WTC11 (cell line): ENCODE results near the gene BRMS1. TPM values are rescaled to one million over a fixed set of nuclear protein-coding genes. Genes with fewer than 3 reads are reported as not detected.

Source experiments
- ATAC-seq: fragments of 200-7000 bp; cut with Tn5 transposase; 2 replicates; pipeline ENCODE4 v1.10.0; 2021; ENCODE audit warnings: mild to moderate bottlenecking, moderate library complexity
- CTCF ChIA-PET: fragments of 300-600 bp; sonication (Branson Sonifier 250); formaldehyde crosslinking; loops from one replicate; lab custom pipeline; 2021; ENCODE audit warnings: antibody characterized with exemption; lab: Charles Lee
- POLR2A ChIA-PET: fragments of 350-600 bp; sonication (Branson Sonifier 250); formaldehyde crosslinking; loops from one replicate; lab custom pipeline; 2021; ENCODE audit warnings: antibody characterized with exemption; lab: Charles Lee
- DNase-seq: peaks from one replicate; pipeline ENCODE4 v3.0.0; 2021; ENCODE audit warnings: low spot score
- H3K27ac Mint-ChIP-seq: 2 replicates; pipeline ENCODE4 v1.8.0; 2021; ENCODE audit warnings: mixed read lengths
- H3K27me3 Mint-ChIP-seq: 2 replicates; pipeline ENCODE4 v1.8.0; 2021; ENCODE audit warnings: low read depth, mild to moderate bottlenecking, moderate library complexity, mixed read lengths
- H3K36me3 Mint-ChIP-seq: 2 replicates; pipeline ENCODE4 v1.8.0; 2021; ENCODE audit warnings: mixed read lengths
- H3K4me1 Mint-ChIP-seq: 2 replicates; pipeline ENCODE4 v1.8.0; 2022; ENCODE audit warnings: mixed read lengths
- H3K4me3 Mint-ChIP-seq: 2 replicates; pipeline ENCODE4 v1.8.0; 2021; ENCODE audit warnings: mild to moderate bottlenecking, moderate library complexity, mixed read lengths
- H3K9me3 Mint-ChIP-seq: 2 replicates; pipeline ENCODE4 v1.8.0; 2021; ENCODE audit warnings: mixed read lengths
- ARID4B ChIP-seq: sonication (generic); formaldehyde crosslinking; IDR thresholded peaks from 2 replicates; pipeline ENCODE4 v1.8.0; 2023; ENCODE audit warnings: missing genetic modification reagents, mild to moderate bottlenecking, borderline replicate concordance
- CBFB ChIP-seq: sonication (generic); formaldehyde crosslinking; IDR thresholded peaks from 2 replicates; pipeline ENCODE4 v1.8.1; 2022; ENCODE audit warnings: mild to moderate bottlenecking, low read depth, missing genetic modification reagents
- CREM ChIP-seq: sonication (generic); formaldehyde crosslinking; IDR thresholded peaks from 2 replicates; pipeline ENCODE4 v1.8.1; 2022; ENCODE audit warnings: mild to moderate bottlenecking, missing genetic modification reagents, moderate library complexity
- E2F1 ChIP-seq: sonication (generic); formaldehyde crosslinking; IDR thresholded peaks from 2 replicates; pipeline ENCODE4 v1.8.0; 2022; ENCODE audit warnings: mild to moderate bottlenecking, missing genetic modification reagents
- ETV6 ChIP-seq: sonication (generic); formaldehyde crosslinking; IDR thresholded peaks from 2 replicates; pipeline ENCODE4 v1.8.1; 2022; ENCODE audit warnings: mild to moderate bottlenecking, missing genetic modification reagents
- FOXK1 ChIP-seq: sonication (generic); formaldehyde crosslinking; IDR thresholded peaks from 2 replicates; pipeline ENCODE4 v1.8.0; 2022; ENCODE audit warnings: mild to moderate bottlenecking, moderate library complexity, missing genetic modification reagents
- GRHL2 ChIP-seq: fragments of 250-450 bp; sonication (Bioruptor Pico); IDR thresholded peaks from 2 replicates; pipeline ENCODE4 v1.8.0; 2022; ENCODE audit warnings: mild to moderate bottlenecking, moderate library complexity; ENCODE audit not compliant: insufficient replicate concordance, severe bottlenecking
- HMGXB4 ChIP-seq: sonication (generic); formaldehyde crosslinking; IDR thresholded peaks from 2 replicates; pipeline ENCODE4 v1.8.1; 2023; ENCODE audit warnings: mild to moderate bottlenecking, moderate library complexity, missing genetic modification reagents
- IRF1 ChIP-seq: sonication (generic); formaldehyde crosslinking; IDR thresholded peaks from 2 replicates; pipeline ENCODE4 v1.8.0; 2023; ENCODE audit warnings: missing genetic modification reagents
- MAX ChIP-seq: sonication (generic); formaldehyde crosslinking; IDR thresholded peaks from 2 replicates; pipeline ENCODE4 v1.8.0; 2022; ENCODE audit warnings: mild to moderate bottlenecking, missing genetic modification reagents
- MXD4 ChIP-seq: fragments of 250-450 bp; sonication (Bioruptor Pico); IDR thresholded peaks from 2 replicates; pipeline ENCODE4 v1.8.0; 2021; ENCODE audit warnings: mild to moderate bottlenecking, moderate library complexity, borderline replicate concordance
- NR1H2 ChIP-seq: sonication (generic); formaldehyde crosslinking; IDR thresholded peaks from 2 replicates; pipeline ENCODE4 v1.9.0; 2021; ENCODE audit warnings: mild to moderate bottlenecking, moderate library complexity, missing genetic modification reagents
- SMAD3 ChIP-seq: sonication (generic); formaldehyde crosslinking; IDR thresholded peaks from 2 replicates; pipeline ENCODE4 v1.8.0; 2022; ENCODE audit warnings: missing genetic modification reagents, mild to moderate bottlenecking, borderline replicate concordance
- SP1 ChIP-seq: sonication (generic); formaldehyde crosslinking; conservative IDR thresholded peaks from 2 replicates; pipeline ENCODE4 v1.8.1; 2022; ENCODE audit warnings: missing genetic modification reagents
- TEAD1 ChIP-seq: sonication (generic); formaldehyde crosslinking; IDR thresholded peaks from 2 replicates; pipeline ENCODE4 v1.8.0; 2022; ENCODE audit warnings: mild to moderate bottlenecking, missing genetic modification reagents
- TP53 ChIP-seq: sonication (generic); formaldehyde crosslinking; IDR thresholded peaks from 2 replicates; pipeline ENCODE4 v1.8.1; 2023; ENCODE audit warnings: mild to moderate bottlenecking, missing genetic modification reagents
- ZNF121 ChIP-seq: sonication (generic); formaldehyde crosslinking; IDR thresholded peaks from 2 replicates; pipeline ENCODE4 v1.8.0; 2023; ENCODE audit warnings: missing genetic modification reagents
- ZNF219 ChIP-seq: sonication (generic); formaldehyde crosslinking; IDR thresholded peaks from 2 replicates; pipeline ENCODE4 v1.8.0; 2023; ENCODE audit warnings: missing genetic modification reagents, mild to moderate bottlenecking, borderline replicate concordance
- ZNF396 ChIP-seq: fragments of 250-450 bp; sonication (Bioruptor Pico); IDR thresholded peaks from 2 replicates; pipeline ENCODE4 v1.8.0; 2021; ENCODE audit warnings: mild to moderate bottlenecking, moderate library complexity, borderline replicate concordance
- ZNF416 ChIP-seq: fragments of 250-450 bp; sonication (Bioruptor Pico); IDR thresholded peaks from 2 replicates; pipeline ENCODE4 v1.9.0; 2021; ENCODE audit warnings: mild to moderate bottlenecking, inconsistent platforms
- ZNF425 ChIP-seq: fragments of 250-450 bp; sonication (Bioruptor Pico); conservative IDR thresholded peaks from 2 replicates; pipeline ENCODE4 v1.9.0; 2021; ENCODE audit warnings: mild to moderate bottlenecking
- ZNF671 ChIP-seq: fragments of 250-450 bp; sonication (Bioruptor Pico); IDR thresholded peaks from 2 replicates; pipeline ENCODE4 v1.8.0; 2021; ENCODE audit warnings: mild to moderate bottlenecking
- ZSCAN18 ChIP-seq: fragments of 250-450 bp; sonication (Bioruptor Pico); IDR thresholded peaks from 2 replicates; pipeline ENCODE4 v2.1.2; 2022; ENCODE audit warnings: mild to moderate bottlenecking, moderate library complexity
- total RNA-seq: library from RNA; stranded (reverse); gene quantifications from 3 replicates; pipeline ENCODE4 v1.2.3, GENCODE V29; 2021

Gene BRMS1
- total RNA-seq, 1 experiment from 2014 or later = 44.5 TPM

GRCh38 chr11:66344550-66345315 lies at the start of gene BRMS1 (continued):
- TF ChIP-seq E2F1 = no peak
- peak; percentile 74 for TF ChIP-seq SMAD3
- TF ChIP-seq CBFB = peak; percentile 75; the same call in 1 of the 2 replicates
- no peak for TF ChIP-seq ZNF671 (CRISPR knock-in tag)
- TF ChIP-seq NR1H2 (CRISPR knock-in tag) = no peak
- 0 out of 2 replicates have a peak, but pooled peaks have one; percentile 45 for TF ChIP-seq TP53 (CRISPR knock-in tag)
- TF ChIP-seq ZNF416 (CRISPR knock-in tag) = 0 out of 2 replicates have a peak, but pooled peaks have one; percentile 55
- TF ChIP-seq SP1 (CRISPR knock-in tag) = peak; percentile 85
- no peak for TF ChIP-seq ZNF425 (CRISPR knock-in tag)
- TF ChIP-seq ARID4B = peak; percentile 95; the same call in 1 of the 2 replicates
- TF ChIP-seq CREM (CRISPR knock-in tag) = peak; percentile 99
- TF ChIP-seq MAX = peak; percentile 60
- 0 out of 2 replicates have a peak, but pooled peaks have one; percentile 62 for TF ChIP-seq ZNF219 (CRISPR knock-in tag)
- TF ChIP-seq ZNF396 = no peak
- no peak for TF ChIP-seq GRHL2 (CRISPR knock-in tag)
- TF ChIP-seq, all 79 proteins: peak for 21

GRCh38 chr11:66393954-66394353 lies 49.0 kb upstream of the BRMS1 start:
- Mint-ChIP-seq H3K27ac (no peak overlapping the region), H3K4me3 (no peak overlapping the region), H3K36me3 (no peaks in the 10 kb centered on the region), H3K9me3 (no peaks in the 10 kb centered on the region), H3K27me3 (peaks cover 13% of the 10 kb centered on the region; the same call in 1 of the 2 replicates), H3K4me1 (no peaks in the 10 kb centered on the region)
- CTCF ChIA-PET = no interaction called here
- no peak for ATAC-seq
- TF ChIP-seq ZSCAN18 (CRISPR knock-in tag) (no peak), IRF1 (no peak), NR1H2 (CRISPR knock-in tag) (no peak), SMAD3 (no peak), HMGXB4 (no peak), ETV6 (CRISPR knock-in tag) (no peak), TEAD1 (CRISPR knock-in tag) (no peak), ZNF121 (CRISPR knock-in tag) (no peak), ZNF416 (CRISPR knock-in tag) (no peak), MXD4 (no peak), FOXK1 (no peak)
- POLR2A ChIA-PET = no interaction called here
- DNase-seq = no peak
